A549 (cell line): Measurements from ENCODE around the gene SNX3.

ENCODE experiments used
- CEBPB ChIP-seq, 2 experiments: fragments of >200 bp in 1 of 2; sonication (Bioruptor Twin) in 1 of 2; formaldehyde crosslinking in 1 of 2; IDR thresholded peaks; 2 replicates each; pipeline ENCODE4 v1.6.1; 2012 to 2016
- EP300 ChIP-seq, 2 experiments: fragments of >200 bp; sonication (Bioruptor Twin); formaldehyde crosslinking; IDR thresholded peaks; 2 replicates in 1 of 2; 3 replicates in 1 of 2; pipeline ENCODE4 v1.6.1; 2016 to 2017

GRCh38 chr6:108168090-108168463 lies 92.8 kb downstream of the SNX3 start:
- no peak for TF ChIP-seq CEBPB (IDR thresholded peaks at IDR 0.05)
- no peak for TF ChIP-seq EP300 (IDR thresholded peaks at IDR 0.05)
